Measurements from ENCODE around the gene THOP1.

Gene THOP1

GRCh38 chr19:2774953-2775555, 10.2 kb upstream of the THOP1 start:
- Histone ChIP-seq H3K9me3 (ENCODE audit: control insufficient read depth in 1 of 2, low read length in 2 of 2) (no peaks in the 10 kb centered on the region), H3K4me1 (ENCODE audit: control insufficient read depth in 1 of 2, insufficient read depth in 2 of 2, low read length in 2 of 2) (peaks cover 0 to 39% of the 10 kb centered on the region in 2 donors)

GRCh38 chr19:2775556-2776430, 9.5 kb upstream of the THOP1 start:
- peaks cover 0 to 8% of the 10 kb centered on the region in 2 donors for H3K36me3 ChIP-seq (ENCODE audit: control insufficient read depth in 1 of 2, insufficient read depth in 2 of 2, low read length in 2 of 2)
- no peaks in the 10 kb centered on the region for H3K9me3 ChIP-seq (ENCODE audit: control insufficient read depth in 1 of 2, low read length in 2 of 2)
- H3K27me3 ChIP-seq (ENCODE audit: low read depth, low read length), result no peaks in the 10 kb centered on the region
- peak overlapping the region; percentile 13 to 37 for H3K4me3 ChIP-seq (ENCODE audit: low read depth in 1 of 2, low read length in 2 of 2)
- H3K27ac ChIP-seq (ENCODE audit: low read length), result peak overlapping the region; percentile 82
- peaks cover 3 to 39% of the 10 kb centered on the region in 2 donors for H3K4me1 ChIP-seq (ENCODE audit: control insufficient read depth in 1 of 2, insufficient read depth in 2 of 2, low read length in 2 of 2)

More at GRCh38 chr19:2774953-2775555, 10.2 kb upstream of the THOP1 start:
- Histone ChIP-seq H3K27ac (ENCODE audit: low read length) (peak overlapping the region; percentile 82), H3K36me3 (ENCODE audit: control insufficient read depth in 1 of 2, insufficient read depth in 2 of 2, low read length in 2 of 2) (peaks cover 0 to 8% of the 10 kb centered on the region in 2 donors), H3K27me3 (ENCODE audit: low read depth, low read length) (no peaks in the 10 kb centered on the region), H3K4me3 (ENCODE audit: low read depth in 1 of 2, low read length in 2 of 2) (peak overlapping the region in 1 of 2 donors; percentile 37)

GRCh38 chr19:2777952-2778683, 7.2 kb upstream of the THOP1 start:
- peaks cover 0 to 8% of the 10 kb centered on the region in 2 donors for H3K36me3 ChIP-seq (ENCODE audit: control insufficient read depth in 1 of 2, insufficient read depth in 2 of 2, low read length in 2 of 2)
- H3K4me1 ChIP-seq (ENCODE audit: control insufficient read depth in 1 of 2, insufficient read depth in 2 of 2, low read length in 2 of 2), result peaks cover 8 to 41% of the 10 kb centered on the region in 2 donors
- no peaks in the 10 kb centered on the region for H3K9me3 ChIP-seq (ENCODE audit: control insufficient read depth in 1 of 2, low read length in 2 of 2)
- H3K4me3 ChIP-seq (ENCODE audit: low read depth in 1 of 2, low read length in 2 of 2), result no peak overlapping the region
- H3K27ac ChIP-seq (ENCODE audit: low read length), result no peak overlapping the region
- H3K27me3 ChIP-seq (ENCODE audit: low read depth, low read length), result no peaks in the 10 kb centered on the region

- Histone ChIP-seq H3K27me3 (ENCODE audit: low read depth, low read length) (no peaks in the 10 kb centered on the region), H3K4me3 (ENCODE audit: low read depth in 1 of 2, low read length in 2 of 2) (no peak overlapping the region), H3K36me3 (ENCODE audit: control insufficient read depth in 1 of 2, insufficient read depth in 2 of 2, low read length in 2 of 2) (peaks cover 0 to 8% of the 10 kb centered on the region in 2 donors), H3K9me3 (ENCODE audit: control insufficient read depth in 1 of 2, low read length in 2 of 2) (no peaks in the 10 kb centered on the region), H3K4me1 (ENCODE audit: control insufficient read depth in 1 of 2, insufficient read depth in 2 of 2, low read length in 2 of 2) (peaks cover 8 to 45% of the 10 kb centered on the region in 2 donors), H3K27ac (ENCODE audit: low read length) (no peak overlapping the region)
Observed at GRCh38 chr19:2779121-2779740, 6.1 kb upstream of the THOP1 start.

GRCh38 chr19:2780284-2780683, 5.0 kb upstream of the THOP1 start:
- H3K4me1 ChIP-seq (ENCODE audit: control insufficient read depth in 1 of 2, insufficient read depth in 2 of 2, low read length in 2 of 2), result peaks cover 8 to 48% of the 10 kb centered on the region in 2 donors

GRCh38 chr19:2782329-2782935, 2.9 kb upstream of the THOP1 start:
- Histone ChIP-seq H3K4me1 (ENCODE audit: control insufficient read depth in 1 of 2, insufficient read depth in 2 of 2, low read length in 2 of 2) (peaks cover 8 to 57% of the 10 kb centered on the region in 2 donors), H3K9me3 (ENCODE audit: control insufficient read depth in 1 of 2, low read length in 2 of 2) (no peaks in the 10 kb centered on the region), H3K27ac (ENCODE audit: low read length) (peak overlapping the region; percentile 91), H3K4me3 (ENCODE audit: low read depth in 1 of 2, low read length in 2 of 2) (peak overlapping the region; percentile 81 to 97), H3K36me3 (ENCODE audit: control insufficient read depth in 1 of 2, insufficient read depth in 2 of 2, low read length in 2 of 2) (peaks cover 0 to 2% of the 10 kb centered on the region in 2 donors), H3K27me3 (ENCODE audit: low read depth, low read length) (no peaks in the 10 kb centered on the region)

More at GRCh38 chr19:2780284-2780683, 5.0 kb upstream of the THOP1 start:
- H3K27ac ChIP-seq (ENCODE audit: low read length), result no peak overlapping the region
- no peaks in the 10 kb centered on the region for H3K9me3 ChIP-seq (ENCODE audit: control insufficient read depth in 1 of 2, low read length in 2 of 2)
- H3K27me3 ChIP-seq (ENCODE audit: low read depth, low read length), result no peaks in the 10 kb centered on the region
- H3K4me3 ChIP-seq (ENCODE audit: low read depth in 1 of 2, low read length in 2 of 2), result no peak overlapping the region
- peaks cover 0 to 4% of the 10 kb centered on the region in 2 donors for H3K36me3 ChIP-seq (ENCODE audit: control insufficient read depth in 1 of 2, insufficient read depth in 2 of 2, low read length in 2 of 2)

GRCh38 chr19:2782936-2783780, 2.1 kb upstream of the THOP1 start, which contains the start of gene SGTA:
Gene SGTA (minus strand): TSS chr19:2783273. CDS start chr19:2769068, 14,205 bp downstream.
- Histone ChIP-seq H3K4me1 (ENCODE audit: control insufficient read depth in 1 of 2, insufficient read depth in 2 of 2, low read length in 2 of 2) (peaks cover 8 to 57% of the 10 kb centered on the region in 2 donors), H3K4me3 (ENCODE audit: low read depth in 1 of 2, low read length in 2 of 2) (peak within 1 kb of the TSS; percentile 81 to 97), H3K27ac (ENCODE audit: low read length) (peak within 1 kb of the TSS; percentile 91), H3K36me3 (ENCODE audit: control insufficient read depth in 1 of 2, insufficient read depth in 2 of 2, low read length in 2 of 2) (peaks cover 0 to 1% of the 10 kb centered on the region in 2 donors), H3K9me3 (ENCODE audit: control insufficient read depth in 1 of 2, low read length in 2 of 2) (no peaks in the 10 kb centered on the region), H3K27me3 (ENCODE audit: low read depth, low read length) (no peaks in the 10 kb centered on the region)

- Histone ChIP-seq H3K27me3 (ENCODE audit: low read depth, low read length) (no peaks in the 10 kb centered on the region), H3K4me3 (ENCODE audit: low read depth in 1 of 2, low read length in 2 of 2) (peak overlapping the region; percentile 27 to 97), H3K36me3 (ENCODE audit: control insufficient read depth in 1 of 2, insufficient read depth in 2 of 2, low read length in 2 of 2) (peaks cover 0 to 6% of the 10 kb centered on the region in 2 donors), H3K4me1 (ENCODE audit: control insufficient read depth in 1 of 2, insufficient read depth in 2 of 2, low read length in 2 of 2) (peaks cover 8 to 57% of the 10 kb centered on the region in 2 donors), H3K27ac (ENCODE audit: low read length) (peak overlapping the region; percentile 91), H3K9me3 (ENCODE audit: control insufficient read depth in 1 of 2, low read length in 2 of 2) (no peaks in the 10 kb centered on the region)
Observed at GRCh38 chr19:2783781-2784145, 1.5 kb upstream of the THOP1 start.

- H3K36me3 ChIP-seq (ENCODE audit: control insufficient read depth in 1 of 2, insufficient read depth in 2 of 2, low read length in 2 of 2), result peaks cover 0 to 25% of the 10 kb centered on the region in 2 donors
- H3K4me1 ChIP-seq (ENCODE audit: control insufficient read depth in 1 of 2, insufficient read depth in 2 of 2, low read length in 2 of 2), result peaks cover 3 to 27% of the 10 kb centered on the region in 2 donors
- no peak overlapping the region for H3K4me3 ChIP-seq (ENCODE audit: low read depth in 1 of 2, low read length in 2 of 2)
- H3K27me3 ChIP-seq (ENCODE audit: low read depth, low read length), result no peaks in the 10 kb centered on the region
- no peaks in the 10 kb centered on the region for H3K9me3 ChIP-seq (ENCODE audit: control insufficient read depth in 1 of 2, low read length in 2 of 2)
- no peak overlapping the region for H3K27ac ChIP-seq (ENCODE audit: low read length)
Observed at GRCh38 chr19:2787115-2787514, 1.8 kb downstream of the THOP1 start.

GRCh38 chr19:2788237-2788636, 2.9 kb downstream of the THOP1 start:
- no peak overlapping the region for H3K27ac ChIP-seq (ENCODE audit: low read length)
- H3K36me3 ChIP-seq (ENCODE audit: control insufficient read depth in 1 of 2, insufficient read depth in 2 of 2, low read length in 2 of 2), result peaks cover 0 to 25% of the 10 kb centered on the region in 2 donors
- no peaks in the 10 kb centered on the region for H3K27me3 ChIP-seq (ENCODE audit: low read depth, low read length)
- H3K4me3 ChIP-seq (ENCODE audit: low read depth in 1 of 2, low read length in 2 of 2), result no peak overlapping the region
- peaks cover 0 to 23% of the 10 kb centered on the region in 2 donors for H3K4me1 ChIP-seq (ENCODE audit: control insufficient read depth in 1 of 2, insufficient read depth in 2 of 2, low read length in 2 of 2)
- no peaks in the 10 kb centered on the region for H3K9me3 ChIP-seq (ENCODE audit: control insufficient read depth in 1 of 2, low read length in 2 of 2)

All from muscle layer of duodenum (tissue), 2 donors.